HG02938 (cell line): Measurements from ENCODE around the gene CAPZA2.
"Not testable (repeated sequence)": the region's sequence is repeated elsewhere in the genome, so short reads cannot be mapped to it uniquely, and the experiment has no call there.

ENCODE experiments used
- ATAC-seq: cut with Tn5 transposase; IDR thresholded peaks from one replicate; pipeline ENCODE4 v1.9.1; 2021; ENCODE audit warnings: mild to moderate bottlenecking, moderate library complexity; ENCODE audit not compliant: unreplicated experiment

CAPZA2 gene

GRCh38 chr7:116862234-116862950 lies at the start of gene CAPZA2:
CAPZA2 (plus strand) TSS chr7:116862587; CDS start chr7:116862612, 25 bp downstream.
- ATAC-seq = peak; percentile 85

GRCh38 chr7:116812860-116813259 lies 49.5 kb upstream of the CAPZA2 start:
- ATAC-seq = peak; percentile 57

DNA sequence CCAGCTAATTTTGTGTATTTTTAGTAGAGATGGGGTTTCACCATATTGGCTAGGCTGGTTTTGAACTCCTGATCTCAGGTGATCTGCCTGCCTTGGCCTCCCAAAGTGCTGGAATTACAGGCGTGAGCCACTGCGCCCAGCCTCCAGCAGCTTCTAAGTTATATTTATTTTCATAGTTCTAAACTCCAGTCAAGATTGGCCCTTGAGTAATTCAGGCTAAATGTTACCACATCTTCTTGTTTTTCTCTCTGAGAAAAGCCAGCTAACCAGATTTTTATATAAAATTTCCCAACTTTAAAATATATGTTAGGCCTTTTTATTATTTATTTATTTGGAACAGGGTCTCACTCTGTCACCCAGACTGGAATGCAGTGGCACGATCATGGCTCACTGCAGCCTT lies 49.0 kb upstream of the CAPZA2 start:
- not testable (repeated sequence) for ATAC-seq

GRCh38 chr7:116815041-116815440 lies 47.3 kb upstream of the CAPZA2 start:
- ATAC-seq = no peak

GRCh38 chr7:116820149-116820548 lies 42.2 kb upstream of the CAPZA2 start:
- no peak for ATAC-seq

DNA sequence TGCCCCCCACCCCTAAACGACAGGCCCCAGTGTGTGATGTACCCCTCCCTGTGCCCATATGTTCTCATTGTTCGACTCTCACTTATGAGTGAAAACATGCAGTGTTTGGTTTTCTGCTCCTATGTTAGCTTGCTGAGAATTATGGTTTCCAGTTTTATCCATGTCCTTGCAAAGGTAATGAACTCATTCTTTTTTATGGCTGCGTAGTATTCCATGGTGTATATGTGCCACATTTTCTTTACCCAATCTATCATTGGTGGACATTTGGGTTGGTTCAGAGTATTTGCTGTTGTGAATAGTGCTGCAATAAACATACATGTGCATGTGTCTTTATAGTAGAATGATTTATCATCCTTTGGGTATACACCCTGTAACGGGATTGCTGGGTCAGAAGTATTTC lies 40.7 kb upstream of the CAPZA2 start:
- ATAC-seq = not testable (repeated sequence)

- ATAC-seq = no peak
These were observed 37.9 kb upstream of the CAPZA2 start for GRCh38 chr7:116824449-116824848.

DNA sequence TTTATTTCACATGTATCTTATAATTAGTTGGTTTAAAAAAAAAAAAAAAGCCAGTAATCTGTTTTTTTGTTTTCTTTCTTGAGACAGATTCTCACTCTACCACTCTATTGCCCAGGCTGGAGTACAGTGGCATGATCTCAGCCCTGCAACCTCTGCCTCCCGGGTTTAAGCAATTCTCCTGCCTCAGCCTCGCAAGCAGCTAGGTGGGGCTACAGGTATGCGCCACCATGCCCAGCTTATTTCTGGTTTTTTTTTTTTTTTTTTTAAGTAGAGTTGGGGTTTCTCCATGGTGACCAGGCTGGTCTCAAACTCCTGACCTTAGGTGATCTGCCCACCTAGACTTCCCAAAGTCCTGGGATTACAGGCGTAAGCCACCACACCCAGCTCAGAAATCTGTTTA lies 34.1 kb upstream of the CAPZA2 start:
- ATAC-seq = no peak

- no peak for ATAC-seq
These were observed 33.3 kb upstream of the CAPZA2 start for GRCh38 chr7:116829041-116829440.

GRCh38 chr7:116829493-116829892 lies 32.9 kb upstream of the CAPZA2 start:
- no peak for ATAC-seq

GRCh38 chr7:116832692-116833091 lies 29.7 kb upstream of the CAPZA2 start:
- ATAC-seq = no peak

GRCh38 chr7:116834815-116835504 lies 27.4 kb upstream of the CAPZA2 start:
- ATAC-seq = no peak

DNA sequence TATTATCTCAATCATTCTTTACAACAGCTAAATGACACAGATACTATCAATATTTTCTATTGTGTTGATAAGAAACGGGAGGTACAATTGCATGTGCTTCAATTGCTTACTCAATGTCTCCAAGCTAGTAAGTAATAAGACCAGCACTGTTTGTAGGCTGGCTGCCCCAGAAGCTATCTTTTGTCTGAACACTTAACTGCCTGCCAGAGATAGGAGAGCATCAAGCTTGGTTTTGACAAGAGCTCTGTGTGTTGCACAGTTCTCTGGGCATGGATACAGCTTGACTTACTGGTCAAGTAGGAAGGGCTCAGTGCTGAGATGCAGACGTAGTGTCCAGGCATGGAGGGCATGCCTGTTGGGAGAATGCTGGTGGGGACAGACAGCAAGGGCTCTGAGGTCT lies 26.3 kb upstream of the CAPZA2 start:
- ATAC-seq = no peak

GRCh38 chr7:116836911-116837310 lies 25.5 kb upstream of the CAPZA2 start:
- ATAC-seq = no peak

DNA sequence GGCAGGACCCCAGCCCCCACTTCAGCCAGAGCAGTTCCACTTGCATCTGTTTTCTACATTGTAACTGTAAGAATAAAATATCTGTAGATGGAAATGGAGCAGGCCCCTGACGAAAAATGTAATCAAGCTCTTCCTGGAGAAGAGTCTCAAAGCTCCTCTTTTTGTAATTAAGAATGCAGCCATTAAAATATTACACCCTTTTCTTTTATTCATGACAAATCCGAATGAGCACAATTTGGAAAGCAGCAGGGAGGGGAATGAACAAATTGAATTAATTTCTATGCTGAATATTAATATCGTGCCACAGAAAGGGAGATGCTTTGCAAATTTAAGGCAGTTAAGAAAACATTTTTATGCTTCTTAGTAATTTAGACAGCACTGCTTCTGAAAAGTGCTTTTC lies 24.8 kb upstream of the CAPZA2 start:
- ATAC-seq = no peak

DNA sequence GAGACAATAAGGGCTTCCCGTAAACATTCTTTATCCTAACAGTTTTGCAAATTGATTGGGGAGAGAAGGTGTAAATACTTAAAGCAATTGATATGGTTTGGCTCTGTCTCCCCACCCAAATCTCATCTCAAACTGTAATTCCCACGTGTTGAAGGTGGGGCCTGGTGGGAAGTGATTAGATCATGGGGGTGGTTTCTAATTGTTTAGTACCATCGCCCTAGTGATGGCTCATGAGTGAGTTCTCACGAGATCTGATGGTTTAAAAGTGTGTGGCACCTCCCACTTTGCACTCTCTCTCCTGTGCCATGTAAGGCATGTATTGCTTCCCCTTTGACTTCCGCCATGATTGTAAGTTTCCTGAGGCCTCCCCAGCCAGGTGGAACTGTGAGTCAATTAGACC lies 22.1 kb upstream of the CAPZA2 start:
- ATAC-seq = no peak

GRCh38 chr7:116842371-116842770 lies 20.0 kb upstream of the CAPZA2 start:
- ATAC-seq = no peak

GRCh38 chr7:116843378-116843777 lies 19.0 kb upstream of the CAPZA2 start:
- ATAC-seq = no peak

DNA sequence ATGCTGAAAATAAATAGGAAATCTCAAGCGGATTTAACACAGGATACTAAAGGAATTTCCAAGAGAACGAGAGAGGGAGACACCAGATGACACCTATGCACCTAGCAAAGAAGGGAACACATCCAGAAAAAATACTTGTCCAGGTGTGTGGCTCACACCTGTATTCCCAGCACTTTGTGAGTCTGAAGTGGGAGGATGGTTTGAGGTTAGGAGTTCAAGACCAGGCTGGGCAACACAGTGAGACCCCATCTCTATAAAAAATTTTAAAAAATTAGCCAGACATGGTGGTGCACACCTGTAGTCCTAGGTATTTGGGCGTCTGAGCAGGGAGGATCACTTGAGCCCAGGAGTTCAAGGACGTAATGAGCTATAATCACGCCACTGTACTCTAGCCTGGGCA lies 11.2 kb upstream of the CAPZA2 start:
- no peak for ATAC-seq

GRCh38 chr7:116851671-116852070 lies 10.7 kb upstream of the CAPZA2 start:
- ATAC-seq = no peak

DNA sequence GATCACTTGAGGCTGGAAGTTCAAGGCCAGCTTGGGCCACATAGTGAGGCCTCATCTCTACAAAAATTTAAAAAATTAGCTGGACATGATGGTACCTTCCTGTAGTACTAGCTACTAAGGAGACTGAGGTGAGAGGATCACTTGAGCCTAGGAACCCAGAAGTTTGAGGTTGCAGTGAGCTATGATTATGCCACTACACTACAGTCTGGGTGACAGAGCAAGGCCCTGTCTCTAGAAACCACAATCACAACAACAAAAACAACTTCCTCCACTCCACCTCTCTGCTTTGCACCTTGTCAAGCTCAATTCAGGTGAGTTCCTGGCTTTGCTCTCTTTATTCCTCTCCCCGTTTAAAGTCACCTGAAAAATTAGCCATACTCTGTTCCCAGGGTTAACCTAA lies 8.3 kb upstream of the CAPZA2 start:
- ATAC-seq = no peak

DNA sequence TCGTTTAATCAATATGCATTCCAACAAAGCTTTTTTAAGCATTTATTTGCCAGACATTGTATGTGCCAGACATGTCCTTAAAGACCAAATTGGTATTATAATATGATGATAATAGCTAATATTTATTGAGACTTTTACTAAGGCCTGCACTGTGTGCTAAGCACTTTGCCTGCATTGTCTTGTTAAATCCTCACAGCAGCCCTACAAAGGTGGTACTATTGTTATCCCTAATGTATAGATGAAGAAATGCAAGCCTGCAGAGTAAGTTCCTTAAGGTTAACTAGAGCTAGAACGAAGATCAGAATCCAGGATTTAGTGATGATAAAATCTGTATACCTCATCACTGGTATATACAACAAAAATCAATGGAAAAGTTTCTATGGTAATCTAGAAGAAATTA lies 5.3 kb upstream of the CAPZA2 start:
- no peak for ATAC-seq

DNA sequence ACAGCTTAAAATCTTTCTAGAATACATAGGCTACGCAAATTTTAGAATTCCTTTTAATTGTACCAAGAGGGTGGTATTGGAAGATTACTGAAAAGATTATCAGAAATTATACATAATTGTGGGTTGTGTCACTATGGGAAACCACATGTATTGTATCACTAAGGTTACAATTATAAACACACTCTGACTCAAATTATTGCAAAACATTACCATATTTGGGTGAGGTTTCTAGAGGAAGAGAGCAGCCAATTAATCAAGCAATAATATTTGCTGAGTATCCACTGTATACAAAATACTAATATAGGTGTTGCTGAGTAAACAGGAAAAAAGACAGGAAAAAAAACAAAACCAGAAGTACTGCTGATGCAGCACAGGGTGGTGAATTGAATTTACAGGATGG lies 3.1 kb upstream of the CAPZA2 start:
- no peak for ATAC-seq
